Uterine smooth muscle cell (primary cell): Measurements from ENCODE around the gene SNRPN. TPM values are rescaled to one million over a fixed set of nuclear protein-coding genes. Genes with fewer than 3 reads are reported as not detected.

Experiments used
- total RNA-seq: library from RNA; depleted of rRNA; stranded (reverse); fragments of >200 nt; gene quantifications from 2 replicates; pipeline ENCODE4 v1.2.3, GENCODE V29; 2014

The SNRPN gene
- 35.1 and 98.8 TPM in 2 replicates for total RNA-seq

DNA sequence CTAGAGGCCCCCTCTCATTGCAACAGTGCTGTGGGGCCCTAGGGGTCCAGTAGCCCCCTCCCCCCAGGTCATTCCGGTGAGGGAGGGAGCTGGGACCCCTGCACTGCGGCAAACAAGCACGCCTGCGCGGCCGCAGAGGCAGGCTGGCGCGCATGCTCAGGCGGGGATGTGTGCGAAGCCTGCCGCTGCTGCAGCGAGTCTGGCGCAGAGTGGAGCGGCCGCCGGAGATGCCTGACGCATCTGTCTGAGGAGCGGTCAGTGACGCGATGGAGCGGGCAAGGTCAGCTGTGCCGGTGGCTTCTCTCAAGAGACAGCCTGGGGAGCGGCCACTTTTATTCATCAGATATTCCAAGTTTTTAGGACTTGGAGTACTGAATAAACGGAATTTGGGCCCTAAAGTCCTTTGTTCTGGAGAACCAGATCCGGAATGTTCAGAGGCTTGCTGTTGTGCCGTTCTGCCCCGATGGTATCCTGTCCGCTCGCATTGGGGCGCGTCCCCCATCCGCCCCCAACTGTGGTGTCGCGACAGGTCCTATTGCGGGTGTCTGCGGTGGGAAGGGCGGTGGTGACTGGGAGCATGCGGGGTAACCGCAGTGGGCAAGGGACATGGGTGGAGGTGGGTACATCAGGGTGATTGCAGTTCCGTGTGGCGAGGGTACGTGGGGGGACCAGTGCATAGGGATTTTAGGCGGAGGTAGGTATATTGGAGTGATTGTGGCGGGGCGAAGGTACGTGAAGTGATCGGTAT lies at the start of gene SNRPN, which contains the start of gene SNURF:
TSS of gene SNRPN (plus strand) at position 205 of the 748 bp plus-strand sequence. CDS start 19,467 bp downstream, outside the sequence.
TSS of gene SNURF (plus strand) at position 205 of the 748 bp plus-strand sequence. CDS start at position 267, 62 bp downstream.

Other genes starting within 250 kb of the SNRPN start
- 3.8 and 7.9 TPM in 2 replicates for gene SNURF, start within 50 bp of the SNRPN start, total RNA-seq